Fibroblast of pulmonary artery (primary cell): ENCODE results near the gene PIK3R3.

Experiments
- DNase-seq: peaks from one replicate; pipeline ENCODE4 v3.0.0-alpha.2; 2010; ENCODE audit warnings: low read depth
- H3K4me3 ChIP-seq: replicated peaks from 2 replicates; pipeline ENCODE4 v1.5.1; 2011; ENCODE audit warnings: low read depth, mild to moderate bottlenecking, control low read depth, low read length, moderate library complexity
- CTCF ChIP-seq: IDR thresholded peaks from 2 replicates; pipeline ENCODE4 v1.5.1; 2011; ENCODE audit warnings: mild to moderate bottlenecking, control low read depth, low read length, inconsistent platforms; ENCODE audit errors: missing control alignments

The PIK3R3 gene

GRCh38 chr1:46133781-46134350 is 1.4 kb upstream of the PIK3R3 start:
- H3K4me3 ChIP-seq = peak overlapping the region; percentile 81
- DNase-seq = no peak
- no peak for TF ChIP-seq CTCF

- no peak for DNase-seq
- no peak for TF ChIP-seq CTCF
- H3K4me3 ChIP-seq = peak overlapping the region; percentile 81
Observed at GRCh38 chr1:46133181-46133658, 791 bp upstream of the PIK3R3 start.

- peak overlapping the region; percentile 81 for H3K4me3 ChIP-seq
- TF ChIP-seq CTCF = no peak
- peak; percentile 21 for DNase-seq
Observed at GRCh38 chr1:46131712-46132528, 509 bp downstream of the PIK3R3 start.

GRCh38 chr1:46131093-46131492 is 1.3 kb downstream of the PIK3R3 start:
- no peak for TF ChIP-seq CTCF
- peak overlapping the region; percentile 81 for H3K4me3 ChIP-seq
- DNase-seq = peak; percentile 23

GRCh38 chr1:46130606-46131005 is 1.8 kb downstream of the PIK3R3 start:
- H3K4me3 ChIP-seq = peak overlapping the region; percentile 81
- TF ChIP-seq CTCF = no peak
- DNase-seq = no peak

GRCh38 chr1:46130121-46130520 is 2.3 kb downstream of the PIK3R3 start:
- no peak for TF ChIP-seq CTCF
- DNase-seq = no peak
- H3K4me3 ChIP-seq = peak overlapping the region; percentile 81
